WTC11 (cell line): ENCODE measurements around the gene RPN1. TPM values are rescaled to one million over a fixed set of nuclear protein-coding genes. Genes with fewer than 3 reads are reported as not detected.

Experiments
- ATAC-seq: fragments of 200-7000 bp; cut with Tn5 transposase; 2 replicates; pipeline ENCODE4 v1.10.0; 2021; ENCODE audit warnings: mild to moderate bottlenecking, moderate library complexity
- CTCF ChIA-PET: fragments of 300-600 bp; sonication (Branson Sonifier 250); formaldehyde crosslinking; loops from one replicate; lab custom pipeline; 2021; ENCODE audit warnings: antibody characterized with exemption; lab: Charles Lee
- POLR2A ChIA-PET: fragments of 350-600 bp; sonication (Branson Sonifier 250); formaldehyde crosslinking; loops from one replicate; lab custom pipeline; 2021; ENCODE audit warnings: antibody characterized with exemption; lab: Charles Lee
- DNase-seq: peaks from one replicate; pipeline ENCODE4 v3.0.0; 2021; ENCODE audit warnings: low spot score
- H3K27ac Mint-ChIP-seq: 2 replicates; pipeline ENCODE4 v1.8.0; 2021; ENCODE audit warnings: mixed read lengths
- H3K27me3 Mint-ChIP-seq: 2 replicates; pipeline ENCODE4 v1.8.0; 2021; ENCODE audit warnings: low read depth, mild to moderate bottlenecking, moderate library complexity, mixed read lengths
- H3K36me3 Mint-ChIP-seq: 2 replicates; pipeline ENCODE4 v1.8.0; 2021; ENCODE audit warnings: mixed read lengths
- H3K4me1 Mint-ChIP-seq: 2 replicates; pipeline ENCODE4 v1.8.0; 2022; ENCODE audit warnings: mixed read lengths
- H3K4me3 Mint-ChIP-seq: 2 replicates; pipeline ENCODE4 v1.8.0; 2021; ENCODE audit warnings: mild to moderate bottlenecking, moderate library complexity, mixed read lengths
- H3K9me3 Mint-ChIP-seq: 2 replicates; pipeline ENCODE4 v1.8.0; 2021; ENCODE audit warnings: mixed read lengths
- ATF2 ChIP-seq: sonication (generic); formaldehyde crosslinking; IDR thresholded peaks from 2 replicates; pipeline ENCODE4 v1.8.1; 2022; ENCODE audit warnings: low read depth, missing genetic modification reagents, borderline replicate concordance
- ATF3 ChIP-seq: sonication (generic); formaldehyde crosslinking; conservative IDR thresholded peaks from 2 replicates; pipeline ENCODE4 v1.8.1; 2022; ENCODE audit warnings: mild to moderate bottlenecking, missing genetic modification reagents
- CREB1 ChIP-seq: sonication (generic); formaldehyde crosslinking; IDR thresholded peaks from 2 replicates; pipeline ENCODE4 v1.8.0; 2023; ENCODE audit warnings: mild to moderate bottlenecking, missing genetic modification reagents
- FOXK1 ChIP-seq: sonication (generic); formaldehyde crosslinking; IDR thresholded peaks from 2 replicates; pipeline ENCODE4 v1.8.0; 2022; ENCODE audit warnings: mild to moderate bottlenecking, moderate library complexity, missing genetic modification reagents
- FOXP1 ChIP-seq: sonication (generic); formaldehyde crosslinking; IDR thresholded peaks from 2 replicates; pipeline ENCODE4 v1.8.0; 2022; ENCODE audit warnings: missing genetic modification reagents, mild to moderate bottlenecking, moderate library complexity, borderline replicate concordance
- HMGXB4 ChIP-seq: sonication (generic); formaldehyde crosslinking; IDR thresholded peaks from 2 replicates; pipeline ENCODE4 v1.8.1; 2023; ENCODE audit warnings: mild to moderate bottlenecking, moderate library complexity, missing genetic modification reagents
- IRF1 ChIP-seq: sonication (generic); formaldehyde crosslinking; IDR thresholded peaks from 2 replicates; pipeline ENCODE4 v1.8.0; 2023; ENCODE audit warnings: missing genetic modification reagents
- IRF2 ChIP-seq: sonication (generic); formaldehyde crosslinking; IDR thresholded peaks from 2 replicates; pipeline ENCODE4 v1.8.0; 2022; ENCODE audit warnings: low read depth, missing genetic modification reagents, borderline replicate concordance
- SOX15 ChIP-seq: fragments of 250-450 bp; sonication (Bioruptor Pico); IDR thresholded peaks from 2 replicates; pipeline ENCODE4 v1.9.0; 2021; ENCODE audit warnings: mild to moderate bottlenecking
- SP1 ChIP-seq: sonication (generic); formaldehyde crosslinking; conservative IDR thresholded peaks from 2 replicates; pipeline ENCODE4 v1.8.1; 2022; ENCODE audit warnings: missing genetic modification reagents
- STAT6 ChIP-seq: sonication (generic); formaldehyde crosslinking; conservative IDR thresholded peaks from 2 replicates; pipeline ENCODE4 v1.8.1; 2023; ENCODE audit warnings: mild to moderate bottlenecking, low read depth, missing genetic modification reagents, moderate library complexity
- TEAD4 ChIP-seq: sonication (generic); formaldehyde crosslinking; IDR thresholded peaks from 2 replicates; pipeline ENCODE4 v1.8.0; 2022; ENCODE audit warnings: mild to moderate bottlenecking, missing genetic modification reagents
- USF2 ChIP-seq: sonication (generic); formaldehyde crosslinking; IDR thresholded peaks from 2 replicates; pipeline ENCODE4 v1.8.1; 2023; ENCODE audit warnings: mild to moderate bottlenecking, missing genetic modification reagents, moderate library complexity
- ZBTB21 ChIP-seq: sonication (generic); formaldehyde crosslinking; IDR thresholded peaks from 2 replicates; pipeline ENCODE4 v1.8.1; 2023; ENCODE audit warnings: mild to moderate bottlenecking, missing genetic modification reagents, borderline replicate concordance
- ZBTB43 ChIP-seq: sonication (generic); formaldehyde crosslinking; IDR thresholded peaks from 2 replicates; pipeline ENCODE4 v1.8.1; 2023; ENCODE audit warnings: mild to moderate bottlenecking, missing genetic modification reagents
- ZNF281 ChIP-seq: sonication (generic); formaldehyde crosslinking; IDR thresholded peaks from 2 replicates; pipeline ENCODE4 v1.8.0; 2023; ENCODE audit warnings: mild to moderate bottlenecking, missing genetic modification reagents
- ZNF317 ChIP-seq: sonication (generic); formaldehyde crosslinking; IDR thresholded peaks from 2 replicates; pipeline ENCODE4 v1.8.1; 2023; ENCODE audit warnings: low read depth, mild to moderate bottlenecking, moderate library complexity, missing genetic modification reagents, borderline replicate concordance
- ZNF532 ChIP-seq: fragments of 250-450 bp; sonication (Bioruptor Pico); IDR thresholded peaks from 2 replicates; pipeline ENCODE4 v1.9.0; 2021; ENCODE audit warnings: mild to moderate bottlenecking, borderline replicate concordance
- ZNF671 ChIP-seq: fragments of 250-450 bp; sonication (Bioruptor Pico); IDR thresholded peaks from 2 replicates; pipeline ENCODE4 v1.8.0; 2021; ENCODE audit warnings: mild to moderate bottlenecking
- total RNA-seq: library from RNA; stranded (reverse); gene quantifications from 3 replicates; pipeline ENCODE4 v1.2.3, GENCODE V29; 2021

The RPN1 gene
- total RNA-seq, 1 experiment from 2014 or later: 160 TPM

- ATAC-seq: peak; percentile 57; the same call in 1 of the 2 replicates
- H3K4me3 Mint-ChIP-seq: no peak overlapping the region
- ChIA-PET POLR2A (interaction anchor here (0.6 to 1.5 kb wide), 2 partner anchors 15 to 214 kb away, joined by 6 to 8 read pairs; no protein-coding TSS in a partner anchor), CTCF (interaction anchor here (0.5 to 1.5 kb wide), 7 partner anchors 15 to 304 kb away, joined by 4 to 7 read pairs (median 5); no protein-coding TSS in a partner anchor)
- no peak for DNase-seq
- peaks cover 4% of the 10 kb centered on the region for H3K4me1 Mint-ChIP-seq
- H3K9me3 Mint-ChIP-seq: peaks cover 24% of the 10 kb centered on the region
- TF ChIP-seq SOX15 (CRISPR knock-in tag): no peak
- no peak for TF ChIP-seq STAT6 (CRISPR knock-in tag)
- TF ChIP-seq ATF3 (CRISPR knock-in tag): no peak
- no peak for TF ChIP-seq IRF2 (CRISPR knock-in tag)
- no peak for TF ChIP-seq ZBTB43 (CRISPR knock-in tag)
- TF ChIP-seq FOXK1 (CRISPR knock-in tag): no peak
- no peak for TF ChIP-seq ATF2
- no peak for TF ChIP-seq TEAD4
- no peak for TF ChIP-seq ZBTB21 (CRISPR knock-in tag)
- no peak for TF ChIP-seq SP1 (CRISPR knock-in tag)
- no peak for TF ChIP-seq FOXP1 (CRISPR knock-in tag)
- TF ChIP-seq CREB1: no peak
- TF ChIP-seq ZNF281: no peak
- TF ChIP-seq HMGXB4 (CRISPR knock-in tag): no peak
- no peak for TF ChIP-seq ZNF532
- no peak for TF ChIP-seq ZNF671 (CRISPR knock-in tag)
- TF ChIP-seq USF2 (CRISPR knock-in tag): no peak
- no peak for TF ChIP-seq ZNF317 (CRISPR knock-in tag)
- no peak for TF ChIP-seq IRF1
- TF ChIP-seq, all 79 proteins: peak for 0
- Mint-ChIP-seq H3K27me3 (peaks cover 23% of the 10 kb centered on the region), H3K27ac (no peak overlapping the region), H3K36me3 (0 out of 2 replicates have a peak, but pooled peaks cover 3% of the 10 kb centered on the region)
These were observed 14.9 kb upstream of the RPN1 start for GRCh38 chr3:128665362-128666021.
